Jurkat, Clone E6-1 (cell line): ENCODE results near the gene BLVRB.
A peak's percentile ranks its signal among the peaks of the same experiment; 100 is the strongest.
"Not testable (repeated sequence)": the region's sequence is repeated elsewhere in the genome, so short reads cannot be mapped to it uniquely, and the experiment has no call there.

ENCODE experiments used
- DNase-seq: peaks from one replicate; pipeline ENCODE4 v3.0.0-alpha.2; 2011; ENCODE audit warnings: low read depth, low spot score
- H3K4me3 ChIP-seq: 2 replicates; pipeline ENCODE4 v1.5.1; 2011; ENCODE audit warnings: mild to moderate bottlenecking, low read length, control low read depth, moderate library complexity

The BLVRB gene

DNA sequence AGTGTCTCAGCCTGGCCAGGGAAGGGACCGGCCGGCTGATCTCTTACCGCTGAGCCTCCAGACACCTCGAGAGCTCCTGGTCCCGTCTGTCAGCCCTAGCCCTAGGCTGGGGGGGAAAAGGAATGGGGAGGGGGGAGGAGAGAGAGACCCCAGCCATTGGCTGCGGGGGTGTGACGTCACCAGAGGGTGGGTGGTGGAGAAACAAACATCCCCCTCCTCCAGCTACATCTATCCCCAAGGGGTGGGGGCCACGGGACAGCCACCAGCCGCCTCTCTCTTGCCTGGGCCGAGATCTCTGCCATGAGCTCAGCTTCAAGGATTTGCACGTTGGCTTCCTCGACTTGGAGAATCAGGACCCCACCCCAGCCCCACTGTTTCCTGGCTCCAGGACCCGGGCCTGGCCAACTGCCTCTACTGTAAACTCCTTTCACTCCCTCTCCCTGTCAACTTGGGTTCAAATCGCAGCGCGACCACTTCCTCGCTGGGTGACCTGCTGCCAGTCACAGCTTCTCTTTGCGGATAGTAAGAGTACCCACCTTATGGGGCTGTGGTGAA lies 52.2 kb downstream of the BLVRB start, which contains the start of gene PRX:
PRX (minus strand) TSS at position 88 of the 555 bp plus-strand sequence. CDS start 5,446 bp downstream, outside the sequence.
- no peak within 1 kb of the TSS for H3K4me3 ChIP-seq
- peak; percentile 32 for DNase-seq

- no peak overlapping the region for H3K4me3 ChIP-seq
- no peak for DNase-seq
These were observed 52.7 kb downstream of the BLVRB start for GRCh38 chr19:40412866-40413265.

DNA sequence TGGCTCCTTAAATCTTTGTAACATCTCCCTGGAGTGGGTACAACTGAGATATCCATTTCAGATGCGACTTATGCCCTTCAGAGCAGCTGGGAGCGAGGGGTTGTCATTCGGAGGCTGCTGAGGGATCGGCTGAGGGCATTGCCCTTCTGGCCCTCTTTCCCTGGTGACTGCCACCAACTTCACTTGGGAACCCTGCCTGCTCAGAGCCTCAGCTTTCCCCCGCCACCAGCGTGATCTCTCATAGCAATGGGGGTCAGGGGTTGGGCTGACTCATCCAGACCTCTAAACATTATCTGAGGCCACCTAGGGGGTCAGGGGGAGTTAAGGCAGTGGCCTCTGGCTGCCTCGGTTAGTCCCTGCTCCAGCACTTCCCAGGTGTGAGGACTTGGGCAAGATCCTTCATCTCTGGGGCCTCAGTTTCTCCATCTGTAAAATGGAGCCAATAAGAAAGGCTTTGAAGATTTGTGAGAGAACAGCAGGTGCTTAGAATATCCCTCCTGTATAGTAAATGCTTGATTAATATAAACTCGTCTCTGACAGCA lies 53.5 kb downstream of the BLVRB start:
- DNase-seq = no peak
- no peak overlapping the region for H3K4me3 ChIP-seq

GRCh38 chr19:40411125-40411842 lies 54.3 kb downstream of the BLVRB start:
- no peak for DNase-seq
- no peak overlapping the region for H3K4me3 ChIP-seq

- H3K4me3 ChIP-seq = no peak overlapping the region
- DNase-seq = no peak
These were observed 55.5 kb downstream of the BLVRB start for GRCh38 chr19:40410030-40410389.

DNA sequence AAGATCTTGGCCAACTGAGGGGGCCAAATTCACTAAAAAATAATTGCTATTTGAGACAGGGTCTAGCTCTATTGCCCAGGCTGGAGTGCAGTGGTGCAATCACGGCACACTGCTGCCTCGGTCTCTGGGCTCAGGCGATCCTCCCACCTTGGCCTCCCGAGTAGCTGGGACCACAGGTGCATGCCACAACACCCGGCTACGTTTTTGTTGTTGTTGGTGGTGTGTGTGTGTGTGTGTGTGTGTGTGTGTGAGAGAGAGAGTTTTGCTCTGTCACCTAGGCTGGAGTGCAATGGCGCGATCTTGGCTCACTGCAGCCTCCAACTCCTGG lies 57.0 kb downstream of the BLVRB start:
- H3K4me3 ChIP-seq, DNase-seq: not testable (repeated sequence)

- no peak overlapping the region for H3K4me3 ChIP-seq
- no peak for DNase-seq
These were observed 57.6 kb downstream of the BLVRB start for GRCh38 chr19:40407714-40408597.

GRCh38 chr19:40403262-40403984 lies 62.1 kb downstream of the BLVRB start:
- peak; percentile 53 for DNase-seq

DNA sequence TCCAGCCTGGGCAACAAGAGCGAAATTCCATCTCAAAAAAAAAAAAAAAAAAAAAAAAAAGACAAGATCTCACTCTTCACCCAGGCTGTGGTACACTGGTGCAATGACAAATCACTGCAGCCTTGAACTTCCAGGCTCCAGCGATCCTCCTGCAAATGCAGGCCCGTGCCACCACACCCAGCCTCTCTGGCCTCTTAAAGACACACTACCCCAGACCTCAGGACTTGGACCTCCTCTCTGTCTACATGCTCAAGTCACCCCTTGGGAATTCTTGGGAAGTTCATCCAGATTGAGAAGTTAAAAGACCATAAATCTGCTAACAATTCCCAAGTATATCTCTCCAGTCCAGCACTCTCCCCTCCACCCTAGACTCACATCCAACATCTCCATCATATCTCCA lies 65.0 kb downstream of the BLVRB start:
- H3K4me3 ChIP-seq = no peak overlapping the region
- no peak for DNase-seq

More at GRCh38 chr19:40403262-40403984, 62.1 kb downstream of the BLVRB start:
- H3K4me3 ChIP-seq = peak overlapping the region; percentile 64

GRCh38 chr19:40398417-40399131 lies 67.0 kb downstream of the BLVRB start:
- H3K4me3 ChIP-seq = no peak overlapping the region
- no peak for DNase-seq
